BJ (cell line): ENCODE data around the gene PRKCD. TPM values are rescaled to one million over a fixed set of nuclear protein-coding genes. Genes with fewer than 3 reads are reported as not detected.

Experiments
- CTCF ChIA-PET: fragments of 350-600 bp; formaldehyde crosslinking; extraction: SDS; loops from one replicate; lab custom pipeline; 2021; ENCODE audit warnings: antibody characterized with exemption, inconsistent platforms; lab: Yijun Ruan, JAX
- POLR2A ChIA-PET: fragments of 300-600 bp; sonication (Branson Sonifier 250); formaldehyde crosslinking; extraction: SDS; loops from one replicate; lab custom pipeline; 2021; ENCODE audit warnings: antibody characterized with exemption; lab: Charles Lee
- DNase-seq: peaks from one replicate; pipeline ENCODE4 v3.0.0-alpha.2; 2011; ENCODE audit warnings: low read depth
- H3K27me3 ChIP-seq: 2 replicates; pipeline ENCODE4 v1.6.0; 2011; ENCODE audit warnings: low read length; ENCODE audit not compliant: control insufficient read depth, insufficient read depth
- H3K36me3 ChIP-seq: 2 replicates; pipeline ENCODE4 v1.5.1; 2011; ENCODE audit warnings: low read length; ENCODE audit not compliant: control insufficient read depth, insufficient read depth
- H3K4me3 ChIP-seq: 2 replicates; pipeline ENCODE4 v1.5.1; 2011; ENCODE audit warnings: low read depth, mild to moderate bottlenecking, control low read depth, low read length
- CTCF ChIP-seq: IDR thresholded peaks from 2 replicates; pipeline ENCODE4 v1.5.1; 2011; ENCODE audit warnings: low read depth, mild to moderate bottlenecking, control low read depth, inconsistent platforms, low read length, moderate library complexity; ENCODE audit not compliant: insufficient read depth
- polyA plus RNA-seq: library from polyadenylated mRNA; depleted of rRNA; stranded (reverse); fragments of >200 nt; gene quantifications from 2 replicates; pipeline ENCODE4 v1.2.3, GENCODE V29; 2011

The PRKCD gene
- polyA plus RNA-seq, 1 experiment: 33.5 TPM

GRCh38 chr3:53200501-53201498, 39.8 kb downstream of the PRKCD start:
- no peak for DNase-seq
- TF ChIP-seq CTCF: no peak
- POLR2A ChIA-PET: interaction anchor here (0.6 kb wide), 1 partner anchor 40 kb away, joined by 3 read pairs; no protein-coding TSS in a partner anchor
- CTCF ChIA-PET: interaction anchor here (0.6 to 12.6 kb wide), 3 partner anchors 11 to 67 kb away, joined by 3 to 206 read pairs (median 5); no protein-coding TSS in a partner anchor
- Histone ChIP-seq H3K36me3 (no peaks in the 10 kb centered on the region), H3K27me3 (no peaks in the 10 kb centered on the region), H3K4me3 (no peak overlapping the region)

GRCh38 chr3:53202331-53203015, 41.5 kb downstream of the PRKCD start:
- H3K4me3 ChIP-seq: no peak overlapping the region
- no peak for DNase-seq
- POLR2A ChIA-PET: no interaction called here
- CTCF ChIA-PET: interaction anchor here (1.6 to 12.6 kb wide), 2 partner anchors 68 to 88 kb away, joined by 4 to 206 read pairs; no protein-coding TSS in a partner anchor
- H3K27me3 ChIP-seq: no peaks in the 10 kb centered on the region
- no peaks in the 10 kb centered on the region for H3K36me3 ChIP-seq
- TF ChIP-seq CTCF: no peak

- ChIA-PET POLR2A (no interaction called here), CTCF (interaction anchor here (1.4 kb wide), 1 partner anchor 16 kb away, joined by 5 read pairs; no protein-coding TSS in a partner anchor)
- no peaks in the 10 kb centered on the region for H3K36me3 ChIP-seq
- no peak for TF ChIP-seq CTCF
- DNase-seq: no peak
- H3K4me3 ChIP-seq: no peak overlapping the region
- H3K27me3 ChIP-seq: no peaks in the 10 kb centered on the region
These were observed 51.0 kb downstream of the PRKCD start for GRCh38 chr3:53211706-53212702.

- no peak for DNase-seq
- ChIA-PET POLR2A (no interaction called here), CTCF (no interaction called here)
- TF ChIP-seq CTCF: no peak
- Histone ChIP-seq H3K27me3 (no peaks in the 10 kb centered on the region), H3K36me3 (no peaks in the 10 kb centered on the region), H3K4me3 (no peak overlapping the region)
These were observed 52.3 kb downstream of the PRKCD start for GRCh38 chr3:53213276-53213675.
